ENCODE measurements around the gene APOO. TPM values are rescaled to one million over a fixed set of nuclear protein-coding genes. Genes with fewer than 3 reads are reported as not detected.

APOO gene
- total RNA-seq, 1 donor from 2014 or later: 81.0 TPM

DNA sequence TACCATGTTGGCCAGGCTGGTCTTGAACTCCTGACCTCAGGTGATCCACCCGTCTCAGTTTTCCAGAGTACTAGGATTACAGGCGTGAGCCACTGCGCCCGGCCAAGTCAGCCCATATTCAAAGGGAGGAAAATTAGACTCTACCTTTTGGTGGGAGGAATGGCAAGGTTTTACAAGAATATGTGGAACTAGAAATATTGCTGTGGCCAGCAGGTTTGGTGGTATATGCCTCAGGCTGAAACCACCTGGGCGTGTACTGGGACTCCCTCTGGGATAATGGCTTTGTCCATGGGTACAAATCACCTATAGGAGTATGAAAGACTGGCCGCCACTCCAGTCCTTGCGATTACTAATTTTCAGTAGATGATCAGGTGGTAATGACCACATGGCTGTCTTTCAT is 92.4 kb downstream of the APOO start:
- H3K27ac Mint-ChIP-seq: no peak overlapping the region
- no peak overlapping the region for H3K4me3 Mint-ChIP-seq
- no peaks in the 10 kb centered on the region for H3K36me3 ChIP-seq
- H3K4me1 ChIP-seq: peaks cover 10% of the 10 kb centered on the region
- no peaks in the 10 kb centered on the region for H3K9me3 ChIP-seq (ENCODE audit: low read depth)
- no peak overlapping the region for H2AFZ ChIP-seq (replicated peaks)
- H3K9ac ChIP-seq: no peak overlapping the region
- no peaks in the 10 kb centered on the region for H4K20me1 ChIP-seq (ENCODE audit: low read depth)
- no peaks in the 10 kb centered on the region for H3F3A ChIP-seq (ENCODE audit: low read depth)
- no peaks in the 10 kb centered on the region for H3K9me3 Mint-ChIP-seq
- peaks cover 4% of the 10 kb centered on the region for H3K27me3 Mint-ChIP-seq (ENCODE audit: insufficient read depth, low read depth)
- TF ChIP-seq, protein P1, sequence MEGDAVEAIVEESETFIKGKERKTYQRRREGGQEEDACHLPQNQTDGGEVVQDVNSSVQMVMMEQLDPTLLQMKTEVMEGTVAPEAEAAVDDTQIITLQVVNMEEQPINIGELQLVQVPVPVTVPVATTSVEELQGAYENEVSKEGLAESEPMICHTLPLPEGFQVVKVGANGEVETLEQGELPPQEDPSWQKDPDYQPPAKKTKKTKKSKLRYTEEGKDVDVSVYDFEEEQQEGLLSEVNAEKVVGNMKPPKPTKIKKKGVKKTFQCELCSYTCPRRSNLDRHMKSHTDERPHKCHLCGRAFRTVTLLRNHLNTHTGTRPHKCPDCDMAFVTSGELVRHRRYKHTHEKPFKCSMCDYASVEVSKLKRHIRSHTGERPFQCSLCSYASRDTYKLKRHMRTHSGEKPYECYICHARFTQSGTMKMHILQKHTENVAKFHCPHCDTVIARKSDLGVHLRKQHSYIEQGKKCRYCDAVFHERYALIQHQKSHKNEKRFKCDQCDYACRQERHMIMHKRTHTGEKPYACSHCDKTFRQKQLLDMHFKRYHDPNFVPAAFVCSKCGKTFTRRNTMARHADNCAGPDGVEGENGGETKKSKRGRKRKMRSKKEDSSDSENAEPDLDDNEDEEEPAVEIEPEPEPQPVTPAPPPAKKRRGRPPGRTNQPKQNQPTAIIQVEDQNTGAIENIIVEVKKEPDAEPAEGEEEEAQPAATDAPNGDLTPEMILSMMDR (IDR thresholded peaks at IDR 0.05): no peak
- TF ChIP-seq EZH2phosphoT487 (IDR thresholded peaks at IDR 0.05) (no peak), EZH2 (IDR thresholded peaks at IDR 0.05) (no peak)
- H3K4me2 ChIP-seq: no peak overlapping the region
- no peak overlapping the region for H3K4me3 ChIP-seq
- no peak for DNase-seq (ENCODE audit: low spot score)
- H3K36me3 Mint-ChIP-seq: no peaks in the 10 kb centered on the region
- H3K27ac ChIP-seq: no peak overlapping the region
- no peaks in the 10 kb centered on the region for H3K27me3 ChIP-seq
- no peaks in the 10 kb centered on the region for H3K79me2 ChIP-seq (ENCODE audit: low read depth)
- peaks cover 18% of the 10 kb centered on the region for H3K4me1 Mint-ChIP-seq

DNA sequence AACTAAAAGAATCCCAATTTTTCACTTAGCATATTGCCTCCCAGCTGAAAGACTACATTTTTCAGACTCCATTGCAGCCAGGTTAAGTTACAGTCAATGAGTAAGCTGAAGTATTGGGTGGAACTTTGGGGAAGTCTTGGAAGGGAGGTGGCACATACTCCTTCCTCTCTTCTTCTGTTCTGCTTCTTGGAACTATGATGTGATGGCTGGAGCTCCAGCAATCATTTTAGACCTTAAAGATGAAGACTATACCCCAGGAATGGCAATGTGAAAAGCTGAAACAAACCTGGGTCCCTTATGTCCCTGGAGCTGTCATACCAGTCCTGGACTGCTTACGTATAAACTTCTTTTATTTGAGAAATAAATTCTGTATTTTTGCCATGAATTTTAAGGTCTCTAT is 93.9 kb downstream of the APOO start:
- Mint-ChIP-seq H3K9me3 (no peaks in the 10 kb centered on the region), H3K27ac (no peak overlapping the region), H3K4me1 (peaks cover 18% of the 10 kb centered on the region), H3K27me3 (ENCODE audit: insufficient read depth, low read depth) (peaks cover under 1% of the 10 kb centered on the region), H3K4me3 (no peak overlapping the region), H3K36me3 (no peaks in the 10 kb centered on the region)
- no peak overlapping the region for H3K4me3 ChIP-seq
- no peaks in the 10 kb centered on the region for H3K9me3 ChIP-seq (ENCODE audit: low read depth)
- no peaks in the 10 kb centered on the region for H3F3A ChIP-seq (ENCODE audit: low read depth)
- H3K27ac ChIP-seq: no peak overlapping the region
- no peaks in the 10 kb centered on the region for H3K36me3 ChIP-seq
- no peak overlapping the region for H3K9ac ChIP-seq
- no peak overlapping the region for H2AFZ ChIP-seq (replicated peaks)
- no peak overlapping the region for H3K4me2 ChIP-seq
- peaks cover 10% of the 10 kb centered on the region for H3K4me1 ChIP-seq
- no peaks in the 10 kb centered on the region for H4K20me1 ChIP-seq (ENCODE audit: low read depth)
- no peaks in the 10 kb centered on the region for H3K27me3 ChIP-seq
- H3K79me2 ChIP-seq (ENCODE audit: low read depth): no peaks in the 10 kb centered on the region
- TF ChIP-seq, protein P1 (IDR thresholded peaks at IDR 0.05): no peak
- TF ChIP-seq EZH2 (IDR thresholded peaks at IDR 0.05) (no peak), EZH2phosphoT487 (IDR thresholded peaks at IDR 0.05) (no peak)
- no peak for DNase-seq (ENCODE audit: low spot score)

DNA sequence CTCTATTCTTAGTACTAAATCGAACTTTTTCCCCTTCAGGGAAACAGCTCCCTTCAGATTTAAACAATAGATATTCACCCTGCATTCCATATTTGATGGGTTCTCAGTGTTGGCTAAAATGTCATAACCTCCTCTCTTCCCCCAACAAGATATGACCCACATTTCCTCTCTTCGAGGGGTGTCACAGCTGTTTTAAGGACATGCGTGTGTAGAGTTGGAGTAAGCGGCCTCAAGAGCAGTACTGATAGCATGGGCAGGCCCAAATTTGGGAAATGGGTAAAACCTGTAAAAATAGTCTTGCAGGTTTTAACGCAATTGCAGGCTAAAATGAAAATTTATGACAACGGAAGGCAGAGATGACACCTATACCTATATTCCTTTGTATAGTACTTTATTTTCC is 96.1 kb downstream of the APOO start:
- no peaks in the 10 kb centered on the region for H3K36me3 Mint-ChIP-seq
- H3K9me3 Mint-ChIP-seq: peaks cover 2% of the 10 kb centered on the region
- no peak for DNase-seq (ENCODE audit: low spot score)
- no peaks in the 10 kb centered on the region for H3K36me3 ChIP-seq
- H2AFZ ChIP-seq (replicated peaks): peak overlapping the region; percentile 87
- no peak overlapping the region for H3K4me3 ChIP-seq
- no peaks in the 10 kb centered on the region for H3K79me2 ChIP-seq (ENCODE audit: low read depth)
- no peaks in the 10 kb centered on the region for H3K27me3 ChIP-seq
- no peaks in the 10 kb centered on the region for H4K20me1 ChIP-seq (ENCODE audit: low read depth)
- H3K4me1 Mint-ChIP-seq: peaks cover 26% of the 10 kb centered on the region
- TF ChIP-seq EZH2phosphoT487 (IDR thresholded peaks at IDR 0.05) (no peak), EZH2 (IDR thresholded peaks at IDR 0.05) (no peak)
- TF ChIP-seq, protein P1 (IDR thresholded peaks at IDR 0.05): no peak
- no peaks in the 10 kb centered on the region for H3K27me3 Mint-ChIP-seq (ENCODE audit: insufficient read depth, low read depth)
- H3K9ac ChIP-seq: no peak overlapping the region
- no peaks in the 10 kb centered on the region for H3K9me3 ChIP-seq (ENCODE audit: low read depth)
- no peak overlapping the region for H3K4me3 Mint-ChIP-seq
- peaks cover 17% of the 10 kb centered on the region for H3K4me1 ChIP-seq
- H3F3A ChIP-seq (ENCODE audit: low read depth): peaks cover 11% of the 10 kb centered on the region
- no peak overlapping the region for H3K4me2 ChIP-seq
- H3K27ac ChIP-seq: no peak overlapping the region
- H3K27ac Mint-ChIP-seq: no peak overlapping the region
